Lung (tissue), 10 donors: ENCODE results near the gene PDPR. TPM values are rescaled to one million over a fixed set of nuclear protein-coding genes. Genes with fewer than 3 reads are reported as not detected.
A peak's percentile ranks its signal among the peaks of the same experiment; 100 is the strongest.
"Not testable (repeated sequence)": the region's sequence is repeated elsewhere in the genome, so short reads cannot be mapped to it uniquely, and the experiment has no call there.

Source experiments
- ATAC-seq: fragments of 200-7000 bp; cut with Tn5 transposase; one replicate; pipeline ENCODE4 v1.9.1; 2020; ENCODE audit warnings: moderate number of reproducible peaks; ENCODE audit not compliant: insufficient read depth, low FRiP score
- DNase-seq, 3 donors: peaks; one replicate each; pipeline ENCODE4 v3.0.0-alpha.2; 2013 to 2017
- H3K27ac ChIP-seq, 2 donors: one replicate each; pipeline ENCODE4 v1.5.1; 2013; ENCODE audit warnings: mild to moderate bottlenecking in 2 of 2, moderate library complexity in 2 of 2, control low read depth in 1 of 2, inconsistent platforms in 1 of 2, low read depth in 1 of 2, low read length in 1 of 2
- H3K27me3 ChIP-seq, 3 donors: one replicate each; pipeline ENCODE4 v1.5.1; 2013; ENCODE audit warnings: low read length in 2 of 3; ENCODE audit not compliant: control insufficient read depth in 3 of 3, insufficient read depth in 3 of 3
- H3K36me3 ChIP-seq, 4 donors: one replicate each; pipeline ENCODE4 v1.5.1; 2013; ENCODE audit warnings: low read length in 4 of 4, mild to moderate bottlenecking in 1 of 4, moderate library complexity in 1 of 4; ENCODE audit not compliant: control insufficient read depth in 4 of 4, insufficient read depth in 4 of 4
- H3K4me1 ChIP-seq, 5 donors: one replicate each; pipeline ENCODE4 v1.5.1; 2013; ENCODE audit warnings: low read length in 5 of 5, mild to moderate bottlenecking in 2 of 5, moderate library complexity in 1 of 5; ENCODE audit not compliant: control insufficient read depth in 5 of 5, insufficient read depth in 5 of 5
- H3K4me3 ChIP-seq: one replicate; pipeline ENCODE4 v1.5.1; 2013; ENCODE audit warnings: mild to moderate bottlenecking, control low read depth, moderate library complexity
- H3K9ac ChIP-seq, 2 donors: one replicate each; pipeline ENCODE4 v1.5.1; 2013; ENCODE audit warnings: low read length in 2 of 2, control low read depth in 1 of 2; ENCODE audit not compliant: insufficient read depth in 1 of 2
- H3K9me3 ChIP-seq, 4 donors: one replicate each; pipeline ENCODE4 v1.5.1; 2013; ENCODE audit warnings: low read length in 3 of 4, mild to moderate bottlenecking in 1 of 4, moderate library complexity in 1 of 4; ENCODE audit not compliant: control insufficient read depth in 4 of 4, insufficient read depth in 3 of 4
- WGBS, 2 donors: extraction: QIAGEN DNeasy Blood & Tissue Kit; methylation state at CpG; one replicate each; pipeline ENCODE4 v1.1.7; 2013; 5-methylcytosine and 5-hydroxymethylcytosine counted together
- polyA plus RNA-seq, 2 donors: library from polyadenylated mRNA; stranded (reverse); fragments of 200-250 nt; gene quantifications; one replicate each; pipeline ENCODE4 v1.2.1, GENCODE V29; 2013
- total RNA-seq, 2 donors: library from RNA; depleted of rRNA in 1 of 2; stranded (reverse); fragments of >200 nt in 1 of 2; gene quantifications; one replicate each; pipeline ENCODE4 v1.2.1, GENCODE V29; 2014 to 2021
- donor health status: Bipolar disorder and iron deficiency.
- donor health status: healthy.
- donor health status: DM: yes; HTN: yes; CAD: no.

The PDPR gene
- total and polyA plus RNA-seq, 4 donors = 7.2 to 33.6 (median 18.4) TPM

DNA sequence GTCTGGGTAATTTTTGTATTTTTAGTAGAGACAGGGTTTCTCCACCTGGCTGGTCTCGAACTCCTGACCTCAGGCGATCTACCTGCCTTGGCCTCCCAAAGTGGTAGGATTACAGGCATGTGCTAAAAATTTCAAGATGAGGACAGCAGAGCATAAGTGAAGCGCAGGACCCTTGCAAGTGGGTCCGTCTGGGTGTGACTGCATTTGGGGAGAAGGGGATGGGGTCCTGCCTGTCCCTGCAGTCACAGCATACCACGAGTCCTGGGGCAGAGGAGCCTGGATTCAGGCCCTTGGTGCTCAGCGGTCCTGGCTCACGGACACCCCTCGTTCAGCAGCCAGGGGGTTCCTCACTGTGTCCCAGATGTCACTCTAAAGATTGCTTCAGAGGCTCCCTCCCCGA is 84.1 kb downstream of the PDPR start:
- H3K27ac ChIP-seq, H3K4me1 ChIP-seq, H3K9ac ChIP-seq, H3K36me3 ChIP-seq, H3K9me3 ChIP-seq, ATAC-seq, H3K4me3 ChIP-seq, H3K27me3 ChIP-seq: not testable (repeated sequence)
- 72 to 83% methylated on average over 9 of the region's 9 CpGs for WGBS, 2 donors
- DNase-seq = peak in 1 of 3 donors; percentile 12

DNA sequence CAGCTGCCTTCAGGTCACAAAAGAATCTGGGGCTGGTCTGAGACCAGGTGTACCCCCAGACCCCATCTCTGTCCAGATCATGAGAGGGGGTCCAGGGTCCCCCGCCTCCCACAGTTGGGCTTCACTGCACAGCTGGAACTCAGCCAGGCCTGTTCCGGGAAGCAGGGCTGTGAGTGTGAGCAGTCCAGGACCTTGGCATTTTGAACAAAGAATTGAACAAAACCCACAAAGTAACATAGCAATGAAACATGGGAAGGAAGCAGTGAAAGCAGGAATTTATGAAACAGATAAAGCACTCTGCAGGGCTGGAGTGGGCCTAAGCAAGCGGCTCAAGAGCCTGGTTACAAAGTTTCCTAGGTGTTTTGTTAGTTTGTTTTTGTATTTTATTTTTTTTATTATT is 84.5 kb downstream of the PDPR start:
- not testable (repeated sequence) for H3K27me3 ChIP-seq, H3K9ac ChIP-seq, H3K4me3 ChIP-seq, H3K4me1 ChIP-seq, H3K9me3 ChIP-seq, H3K36me3 ChIP-seq, H3K27ac ChIP-seq, ATAC-seq
- DNase-seq = peak; percentile 14 to 52 (median 46)
- 40 to 51% methylated on average over 3 of the region's 3 CpGs for WGBS, 2 donors

DNA sequence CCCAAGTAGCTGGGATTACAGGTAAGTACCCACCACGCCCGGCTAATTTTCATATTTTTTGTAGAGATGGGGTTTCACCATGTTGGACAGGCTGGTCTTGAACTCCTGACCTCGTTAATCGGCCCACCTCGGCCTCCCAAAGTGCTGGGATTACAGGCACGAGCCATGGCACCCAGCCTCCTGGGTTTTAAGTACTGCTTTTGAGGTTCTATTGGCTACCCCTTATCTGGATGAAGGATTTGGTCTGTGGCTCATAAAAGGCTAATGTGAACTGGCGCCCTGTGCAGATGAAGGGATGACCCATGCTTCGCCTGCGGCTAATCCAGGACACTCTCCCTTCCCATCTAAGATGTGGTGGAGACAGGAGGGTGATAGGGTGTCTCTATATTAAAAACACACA is 85.0 kb downstream of the PDPR start:
- H3K36me3 ChIP-seq, H3K4me3 ChIP-seq, H3K4me1 ChIP-seq, H3K27me3 ChIP-seq, H3K9ac ChIP-seq, H3K27ac ChIP-seq, H3K9me3 ChIP-seq, ATAC-seq, DNase-seq: not testable (repeated sequence)
- 84 to 91% methylated on average over 9 of the region's 9 CpGs for WGBS, 2 donors

DNA sequence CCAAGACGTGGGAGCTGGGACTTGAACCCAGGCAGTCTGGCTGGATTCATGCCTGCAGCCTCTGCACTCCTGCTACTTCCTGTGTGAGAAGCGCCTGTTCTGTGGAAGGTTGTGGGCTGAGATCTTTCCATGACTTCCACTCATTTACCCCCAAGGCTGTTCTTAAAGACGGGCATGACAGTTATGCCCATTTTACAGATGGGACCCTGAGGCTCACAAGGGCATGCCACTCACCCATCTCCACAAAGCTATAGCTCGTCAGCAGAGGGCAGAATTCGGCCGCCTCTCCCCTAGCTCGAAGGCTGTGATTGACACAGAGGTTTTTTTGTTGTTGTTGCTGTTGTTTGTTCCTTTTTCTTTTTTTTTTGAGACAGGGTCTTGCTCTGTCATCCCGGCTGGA is 85.9 kb downstream of the PDPR start:
- H3K4me3 ChIP-seq, H3K27me3 ChIP-seq, ATAC-seq, H3K36me3 ChIP-seq, H3K9ac ChIP-seq, H3K4me1 ChIP-seq, H3K27ac ChIP-seq, DNase-seq, H3K9me3 ChIP-seq: not testable (repeated sequence)
- WGBS, 2 donors = 88 to 89% methylated on average over 8 of the region's 8 CpGs

DNA sequence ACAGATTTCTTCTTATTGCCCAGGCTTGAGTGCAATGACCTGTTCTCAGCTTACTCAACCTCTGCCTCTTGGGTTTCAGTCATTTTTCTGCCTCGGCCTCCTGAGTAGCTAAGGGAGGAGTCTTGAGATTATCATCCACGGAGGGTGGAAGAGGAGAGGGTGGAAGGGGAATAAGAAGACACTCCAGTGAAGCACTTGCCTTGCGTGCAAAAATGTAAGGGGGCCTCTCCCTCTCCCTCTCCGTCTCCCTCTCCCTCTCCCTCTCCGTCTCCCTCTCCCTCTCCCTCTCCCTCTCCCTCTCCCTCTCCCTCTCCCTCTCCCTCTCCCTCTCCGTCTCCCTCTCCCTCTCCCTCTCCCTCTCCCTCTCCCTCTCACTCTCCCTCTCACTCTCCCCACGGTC is 89.4 kb downstream of the PDPR start:
- not testable (repeated sequence) for H3K36me3 ChIP-seq, H3K4me3 ChIP-seq, H3K9ac ChIP-seq, H3K9me3 ChIP-seq, H3K27me3 ChIP-seq, H3K27ac ChIP-seq, ATAC-seq, H3K4me1 ChIP-seq, DNase-seq
- WGBS, 2 donors = 71 to 80% methylated on average over 3 to 4 of the region's 7 CpGs

DNA sequence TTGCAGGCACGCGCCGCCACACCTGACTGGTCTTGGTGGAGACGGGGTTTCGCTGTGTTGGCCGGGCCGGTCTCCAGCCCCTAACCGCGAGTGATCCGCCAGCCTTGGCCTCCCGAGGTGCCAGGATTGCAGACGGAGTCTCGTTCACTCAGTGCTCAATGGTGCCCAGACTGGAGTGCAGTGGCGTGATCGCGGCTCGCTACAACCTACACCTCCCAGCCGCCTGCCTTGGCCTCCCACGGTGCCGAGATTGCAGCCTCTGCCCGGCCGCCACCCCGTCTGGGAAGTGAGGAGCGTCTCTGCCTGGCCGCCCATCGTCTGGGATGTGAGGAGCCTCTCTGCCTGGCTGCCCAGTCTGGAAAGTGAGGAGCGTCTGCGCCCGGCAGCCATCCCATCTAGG is 89.9 kb downstream of the PDPR start:
- not testable (repeated sequence) for H3K36me3 ChIP-seq, H3K27me3 ChIP-seq, DNase-seq, H3K9ac ChIP-seq, H3K4me3 ChIP-seq, H3K4me1 ChIP-seq, H3K27ac ChIP-seq, H3K9me3 ChIP-seq, ATAC-seq
- WGBS, 2 donors = 95 to 99% methylated on average over 10 to 17 of the region's 29 CpGs

DNA sequence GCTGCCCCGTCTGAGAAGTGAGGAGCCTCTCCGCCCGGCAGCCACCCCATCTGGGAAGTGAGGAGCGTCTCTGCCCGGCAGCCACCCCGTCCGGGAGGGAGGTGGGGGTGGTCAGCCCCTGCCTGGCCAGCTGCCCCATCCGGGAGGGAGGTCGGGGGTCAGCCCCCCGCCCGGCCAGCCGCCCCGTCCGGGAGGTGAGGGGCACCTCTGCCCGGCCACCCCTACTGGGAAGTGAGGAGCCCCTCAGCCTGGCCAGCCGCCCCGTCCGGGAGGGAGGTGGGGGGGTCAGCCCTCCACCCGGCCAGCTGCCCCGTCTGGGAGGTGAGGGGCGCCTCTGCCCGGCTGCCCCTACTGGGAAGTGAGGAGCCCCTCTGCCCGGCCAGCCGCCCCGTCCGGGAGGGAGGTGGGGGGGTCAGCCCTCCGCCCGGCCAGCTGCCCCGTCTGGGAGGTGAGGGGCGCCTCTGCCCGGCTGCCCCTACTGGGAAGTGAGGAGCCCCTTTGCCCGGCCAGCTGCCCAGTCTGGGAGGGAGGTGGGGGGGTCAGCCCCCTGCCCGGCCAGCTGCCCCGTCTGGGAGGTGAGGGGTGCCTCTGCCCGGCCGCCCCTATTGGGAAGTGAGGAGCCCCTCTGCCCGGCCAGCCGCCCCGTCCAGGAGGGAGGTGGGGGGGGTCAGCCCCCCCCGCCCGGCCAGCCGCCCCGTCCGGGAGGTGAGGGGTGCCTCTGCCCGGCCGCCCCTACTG is 90.7 kb downstream of the PDPR start:
- DNase-seq, H3K4me3 ChIP-seq: not testable (repeated sequence)
- WGBS, 2 donors = 94 to 100% methylated on average over 17 to 46 of the region's 46 CpGs

DNA sequence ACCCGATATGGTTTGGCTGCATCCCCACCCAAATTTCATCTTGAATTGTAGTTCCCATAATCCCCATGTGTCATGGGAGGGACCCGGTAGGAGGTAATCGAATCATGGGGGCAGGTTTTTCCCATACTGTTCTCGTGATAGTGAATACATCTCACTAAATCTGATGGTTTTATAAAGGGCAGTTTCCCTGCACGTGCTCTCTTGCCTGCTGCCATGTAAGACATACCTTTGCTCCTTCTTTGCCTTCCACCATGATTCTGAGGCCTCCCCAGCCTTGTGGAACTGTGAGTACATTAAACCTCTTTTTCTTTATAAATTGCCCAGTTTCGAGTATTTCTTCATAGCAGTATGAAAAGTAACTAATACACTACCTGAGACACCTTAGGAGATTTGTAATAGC is 92.2 kb downstream of the PDPR start:
- H3K27me3 ChIP-seq, DNase-seq, ATAC-seq, H3K9me3 ChIP-seq, H3K4me1 ChIP-seq, H3K9ac ChIP-seq, H3K36me3 ChIP-seq, H3K4me3 ChIP-seq, H3K27ac ChIP-seq: not testable (repeated sequence)
- WGBS, 2 donors = 92 to 95% methylated on average over 5 to 6 of the region's 6 CpGs

More for the DNA sequence above, 90.7 kb downstream of the PDPR start:
- not testable (repeated sequence) for H3K9ac ChIP-seq, H3K9me3 ChIP-seq, H3K4me1 ChIP-seq, H3K27ac ChIP-seq, ATAC-seq, H3K27me3 ChIP-seq, H3K36me3 ChIP-seq
